K562 (cell line): ENCODE results near the gene DOK4. TPM values are rescaled to one million over a fixed set of nuclear protein-coding genes. Genes with fewer than 3 reads are reported as not detected.

Experiments
- AFF1 ChIP-seq, 2 experiments: fragments of 450-650 bp; IDR thresholded peaks; 2 replicates each; pipeline ENCODE4 v1.6.1; 2018; ENCODE audit warnings: mild to moderate bottlenecking in 2 of 2, low read depth in 1 of 2; ENCODE audit not compliant: partially characterized antibody in 2 of 2
- CBFB ChIP-seq: sonication (generic); formaldehyde crosslinking; IDR thresholded peaks from 2 replicates; pipeline ENCODE4 v1.4.0; 2020; ENCODE audit warnings: mild to moderate bottlenecking, missing genetic modification reagents
- CBX8 ChIP-seq: fragments of 200-600 bp; sonication (generic); IDR thresholded peaks from 2 replicates; pipeline ENCODE4 v1.6.1; 2012; ENCODE audit warnings: borderline replicate concordance, mixed run types, low read depth, mild to moderate bottlenecking, moderate library complexity, mixed read lengths, low read length, control low read depth, inconsistent platforms; ENCODE audit not compliant: poor library complexity, severe bottlenecking; ENCODE audit errors: extremely low read depth
- EGR1 ChIP-seq: fragments of 450-650 bp; conservative IDR thresholded peaks from 2 replicates; pipeline ENCODE4 v1.6.1; 2017; ENCODE audit warnings: mild to moderate bottlenecking
- EP300 ChIP-seq: IDR thresholded peaks from 2 replicates; pipeline ENCODE4 v1.6.1; 2012; ENCODE audit warnings: low read length, improper control_type of control experiment
- FOXK2 ChIP-seq, 2 experiments: fragments of 450-650 bp; IDR thresholded peaks in 1 of 2; conservative IDR thresholded peaks in 1 of 2; 2 replicates each; pipeline ENCODE4 v1.6.1; 2016; ENCODE audit warnings: low read depth in 2 of 2, mild to moderate bottlenecking in 1 of 2
- GABPB1 ChIP-seq: sonication (generic); formaldehyde crosslinking; IDR thresholded peaks from 2 replicates; pipeline ENCODE4 v1.8.0; 2022; ENCODE audit warnings: mild to moderate bottlenecking, missing genetic modification reagents
- JUNB ChIP-seq: fragments of 450-650 bp; formaldehyde crosslinking; conservative IDR thresholded peaks from 2 replicates; pipeline ENCODE4 v1.4.0; 2020; ENCODE audit warnings: mild to moderate bottlenecking
- PHF21A ChIP-seq: fragments of 450-650 bp; IDR thresholded peaks from 2 replicates; pipeline ENCODE4 v1.6.1; 2017; ENCODE audit warnings: low read depth, borderline replicate concordance
- PTTG1 ChIP-seq: fragments of 450-650 bp; IDR thresholded peaks from 2 replicates; pipeline ENCODE4 v1.6.1; 2016; ENCODE audit warnings: low read depth, mild to moderate bottlenecking, missing genetic modification characterization, missing compliant biosample characterization
- RBM17 ChIP-seq: fragments of 200-400 bp; formaldehyde crosslinking; IDR thresholded peaks from 2 replicates; pipeline ENCODE4 v1.6.1; 2017; ENCODE audit warnings: low read depth, mild to moderate bottlenecking, low read length, borderline replicate concordance
- THAP12 ChIP-seq: fragments of 250-450 bp; sonication (Bioruptor Pico); IDR thresholded peaks from 2 replicates; pipeline ENCODE4 v1.9.0; 2021; ENCODE audit warnings: mild to moderate bottlenecking, inconsistent platforms
- THAP7 ChIP-seq: fragments of 250-450 bp; sonication (Bioruptor Pico); IDR thresholded peaks from 2 replicates; pipeline ENCODE4 v1.5.0; 2021
- YBX1 ChIP-seq: fragments of 450-650 bp; IDR thresholded peaks from 2 replicates; pipeline ENCODE4 v1.7.1; 2016; ENCODE audit warnings: mild to moderate bottlenecking
- ZBTB9 ChIP-seq: fragments of 450-650 bp; formaldehyde crosslinking; IDR thresholded peaks from 2 replicates; pipeline ENCODE4 v1.4.0; 2020; ENCODE audit warnings: mild to moderate bottlenecking, moderate library complexity
- ZNF143 ChIP-seq: sonication (generic); formaldehyde crosslinking; IDR thresholded peaks from 2 replicates; pipeline ENCODE4 v1.9.0; 2022; ENCODE audit warnings: mild to moderate bottlenecking, missing genetic modification reagents
- polyA plus RNA-seq, 8 experiments: library from polyadenylated mRNA; depleted of rRNA in 4 of 8; stranded (reverse) in 5 of 8; unstranded in 3 of 8; fragments of >200 nt; fragmentation: Nextera tagmentation in 2 of 8; fragmentation: Illumina TruSeq in 1 of 8; extraction: Ambion mirVana in 2 of 8; extraction: Trizol in 1 of 8; gene quantifications; 2 replicates each; pipeline versions ENCODE4 v1.2.1 to v1.2.3, GENCODE V29; 2011 to 2014; ENCODE audit warnings: inconsistent platforms in 1 of 8, missing spikeins in 1 of 8
- total RNA-seq, 7 experiments: library from RNA; depleted of rRNA in 6 of 7; stranded (reverse); fragments of >200 nt in 6 of 7; fragmentation: Illumina TruSeq in 2 of 7; extraction: Trizol in 2 of 7; gene quantifications; 2 replicates each; pipeline versions ENCODE4 v1.2.1 to v1.2.3, GENCODE V29; 2011 to 2021; ENCODE audit warnings: low replicate concordance in 1 of 7

Gene DOK4
- total and polyA plus RNA-seq, 9 of the 15 experiments (the other 6 are each of a cell fraction or from before 2014, with no cell fraction given) = 0.10 to 14.4 (median 8.3) TPM

GRCh38 chr16:57462209-57462977, 23.9 kb downstream of the DOK4 start, which contains the start of gene POLR2C (continued):
- TF ChIP-seq CBFB (CRISPR knock-in tag) = no peak
- no peak for TF ChIP-seq JUNB (CRISPR knock-in tag)
- TF ChIP-seq RBM17 = no peak
- no peak for TF ChIP-seq ZNF143 (CRISPR knock-in tag)
- no peak for TF ChIP-seq YBX1
- no peak for TF ChIP-seq THAP7 (CRISPR knock-in tag)
- no peak for TF ChIP-seq PHF21A
- TF ChIP-seq AFF1 (IDR thresholded peaks at IDR 0.05; ENCODE audit: low read depth in 1 of 2, partially characterized antibody in 2 of 2) = no peak
- TF ChIP-seq EGR1 = no peak
- peak; percentile 99 for TF ChIP-seq THAP12 (CRISPR knock-in tag)
- peak in 1 of 2 experiments; percentile 51; a peak in 2 of 4 replicates for TF ChIP-seq FOXK2 (conservative IDR thresholded peaks at IDR 0.05 in 1 of 2, IDR thresholded peaks at IDR 0.05 in 1 of 2; ENCODE audit: low read depth in 2 of 2)
- TF ChIP-seq CBX8 = no peak
- no peak for TF ChIP-seq PTTG1 (tag)
- peak; percentile 97 for TF ChIP-seq GABPB1 (CRISPR knock-in tag)
- peak; percentile 27; the same call in 1 of the 2 replicates for TF ChIP-seq EP300
- peak; percentile 56 for TF ChIP-seq ZBTB9
